GM12878 (cell line): ENCODE results near the gene SGCD. TPM values are rescaled to one million over a fixed set of nuclear protein-coding genes. Genes with fewer than 3 reads are reported as not detected.

Source experiments
- ATAC-seq: fragments of 200-7000 bp; cut with Tn5 transposase; 3 replicates; pipeline ENCODE4 v1.9.1; 2020; ENCODE audit warnings: mild to moderate bottlenecking, moderate library complexity
- BruUV-seq: library from RNA; stranded (reverse); fragments of 400-500 nt; replicated peaks from 2 replicates; lab custom pipeline; 2021; lab: Mats Ljungman, UMichigan
- CTCF ChIA-PET: fragments of 300-600 bp; sonication (Branson Sonifier 250); formaldehyde crosslinking; extraction: SDS; loops from one replicate; lab custom pipeline; 2021; ENCODE audit warnings: inconsistent platforms; lab: Yijun Ruan, JAX
- POLR2A ChIA-PET: fragments of 350-600 bp; formaldehyde crosslinking; extraction: SDS; loops from one replicate; lab custom pipeline; 2021; ENCODE audit warnings: inconsistent platforms; lab: Charles Lee
- RAD21 ChIA-PET: fragments of 300-600 bp; sonication (Branson Sonifier 250); formaldehyde crosslinking; loops from one replicate; lab custom pipeline; 2023; ENCODE audit warnings: antibody characterized with exemption; ENCODE audit not compliant: unreplicated experiment; lab: Charles Lee
- SMC1A ChIA-PET: fragments of 300-600 bp; sonication (Branson Sonifier 250); formaldehyde crosslinking; loops from one replicate; lab custom pipeline; 2023; ENCODE audit not compliant: unreplicated experiment, uncharacterized antibody; lab: Charles Lee
- DNase-seq: peaks from one replicate; pipeline ENCODE4 v3.0.0-alpha.2; 2011; ENCODE audit warnings: low read depth, low spot score
- FAIRE-seq: peaks from 3 replicates; lab custom pipeline; 2011; peaks lifted over from hg19 to GRCh38; lab: Jason Lieb, UNC
- H2AFZ ChIP-seq: 2 replicates; pipeline ENCODE4 v1.6.0; 2011; ENCODE audit warnings: low read depth, low read length, control low read depth; ENCODE audit not compliant: control insufficient read depth
- H3K27ac ChIP-seq: 2 replicates; pipeline ENCODE4 v1.5.1; 2011; ENCODE audit warnings: control low read depth; ENCODE audit not compliant: control insufficient read depth, insufficient read depth
- H3K27me3 ChIP-seq, 2 experiments: replicated peaks in 1 of 2; 2 replicates each; pipeline versions ENCODE4 v1.6.0 to v1.6.1; 2011; ENCODE audit warnings: low read length in 1 of 2; ENCODE audit not compliant: control insufficient read depth in 2 of 2, insufficient read depth in 2 of 2
- H3K36me3 ChIP-seq, 2 experiments: 2 replicates each; pipeline ENCODE4 v1.5.1; 2011; ENCODE audit warnings: low read length in 1 of 2; ENCODE audit not compliant: control insufficient read depth in 2 of 2, insufficient read depth in 2 of 2
- H3K4me1 ChIP-seq: 2 replicates; pipeline ENCODE4 v1.6.1; 2011; ENCODE audit warnings: mild to moderate bottlenecking, low read length, moderate library complexity, mixed read lengths; ENCODE audit not compliant: control insufficient read depth, insufficient read depth
- H3K4me2 ChIP-seq: 2 replicates; pipeline ENCODE4 v1.6.0; 2011; ENCODE audit warnings: control low read depth; ENCODE audit not compliant: control insufficient read depth, insufficient read depth
- H3K4me3 ChIP-seq: fragments of 200-600 bp; sonication (generic); 2 replicates; pipeline ENCODE4 v1.5.1; 2016
- H3K79me2 ChIP-seq: 2 replicates; pipeline ENCODE4 v1.6.0; 2011; ENCODE audit warnings: low read length; ENCODE audit not compliant: control insufficient read depth, insufficient read depth
- H3K9ac ChIP-seq: 2 replicates; pipeline ENCODE4 v1.8.0; 2011; ENCODE audit warnings: low read length, control low read depth, mixed read lengths; ENCODE audit not compliant: control insufficient read depth, insufficient read depth
- H3K9me3 ChIP-seq: replicated peaks from 3 replicates; pipeline ENCODE4 v1.5.1; 2011; ENCODE audit warnings: mild to moderate bottlenecking, low read length; ENCODE audit not compliant: control insufficient read depth, insufficient read depth
- H4K20me1 ChIP-seq: 2 replicates; pipeline ENCODE4 v1.6.0; 2011; ENCODE audit not compliant: control insufficient read depth, insufficient read depth
- CREB1 ChIP-seq: IDR thresholded peaks from 2 replicates; pipeline ENCODE4 v1.6.1; 2012; ENCODE audit warnings: low read depth, mild to moderate bottlenecking, inconsistent platforms
- CREM ChIP-seq: IDR thresholded peaks from 2 replicates; pipeline ENCODE4 v1.6.1; 2014; ENCODE audit warnings: antibody characterized with exemption, low read depth
- DPF2 ChIP-seq: fragments of 450-650 bp; IDR thresholded peaks from 2 replicates; pipeline ENCODE4 v1.6.1; 2017; ENCODE audit warnings: mild to moderate bottlenecking
- ELK1 ChIP-seq: IDR thresholded peaks from 2 replicates; pipeline ENCODE4 v1.6.1; 2012; ENCODE audit warnings: low read depth, low read length, improper control_type of control experiment
- NFYA ChIP-seq: IDR thresholded peaks from 2 replicates; pipeline ENCODE4 v1.6.1; 2011; ENCODE audit warnings: low read depth, mild to moderate bottlenecking, low read length, improper control_type of control experiment, borderline replicate concordance
- PBX3 ChIP-seq: IDR thresholded peaks from 2 replicates; pipeline ENCODE4 v1.6.1; 2011; ENCODE audit warnings: mild to moderate bottlenecking, low read depth, low read length, moderate library complexity; ENCODE audit not compliant: insufficient replicate concordance
- RCOR1 ChIP-seq: conservative IDR thresholded peaks from 2 replicates; pipeline ENCODE4 v1.6.1; 2012; ENCODE audit warnings: low read depth, low read length, improper control_type of control experiment
- TAF1 ChIP-seq: IDR thresholded peaks from 2 replicates; pipeline ENCODE4 v1.6.1; 2011; ENCODE audit warnings: mild to moderate bottlenecking, low read depth, low read length, borderline replicate concordance
- ZNF217 ChIP-seq: fragments of 450-650 bp; IDR thresholded peaks from 2 replicates; pipeline ENCODE4 v1.6.1; 2017; ENCODE audit warnings: antibody characterized with exemption, mild to moderate bottlenecking
- ZNF384 ChIP-seq: IDR thresholded peaks from 2 replicates; pipeline ENCODE4 v1.6.1; 2012; ENCODE audit warnings: low read depth, mild to moderate bottlenecking, low read length, improper control_type of control experiment, borderline replicate concordance
- ZSCAN29 ChIP-seq: fragments of 450-650 bp; IDR thresholded peaks from 2 replicates; pipeline ENCODE4 v1.6.1; 2017; ENCODE audit warnings: mild to moderate bottlenecking, moderate library complexity
- WGBS: methylation state at CpG from one replicate; pipeline ENCODE4 v1.1.6; 2016; ENCODE audit warnings: low lambda C conversion rate; ENCODE audit not compliant: insufficient replicate concordance, insufficient coverage; ENCODE audit errors: missing lambda C conversion rate; 5-methylcytosine and 5-hydroxymethylcytosine counted together
- in situ Hi-C: fragments of 300-500 bp; cut with MboI; formaldehyde crosslinking; loops from 9 replicates; pipeline ENCODE4 v1.14.3; 2018; ENCODE audit warnings: mixed read lengths
- intact Hi-C: fragments of 100-400 bp; cut with micrococcal nuclease; formaldehyde crosslinking; loops from one replicate; pipeline ENCODE4 v1.14.2; 2022; ENCODE audit not compliant: unreplicated experiment
- polyA plus RNA-seq, 11 experiments: library from polyadenylated mRNA; depleted of rRNA in 4 of 11; unstranded in 6 of 11; stranded (reverse) in 5 of 11; fragments of >200 nt; fragmentation: Nextera tagmentation in 4 of 11; fragmentation: Illumina TruSeq in 1 of 11; extraction: Ambion mirVana in 4 of 11; extraction: Trizol in 1 of 11; gene quantifications; 1 replicate in 1 of 11; 2 replicates in 10 of 11; pipeline versions ENCODE4 v1.2.1 to v1.2.3, GENCODE V29; 2011 to 2016; ENCODE audit warnings: inconsistent platforms in 2 of 11, missing spikeins in 2 of 11, low read depth in 1 of 11
- total RNA-seq, 4 experiments: library from RNA; depleted of rRNA in 3 of 4; stranded (reverse); fragments of >200 nt in 3 of 4; fragmentation: Illumina TruSeq in 1 of 4; extraction: Trizol in 1 of 4; gene quantifications; 2 replicates each; pipeline versions ENCODE4 v1.2.1 to v1.2.3, GENCODE V29; 2013 to 2021

Gene SGCD
- total and polyA plus RNA-seq, 10 of the 15 experiments (the other 5 are each of a cell fraction or from before 2014, with no cell fraction given), result 0.06 TPM; not detected in 9

DNA sequence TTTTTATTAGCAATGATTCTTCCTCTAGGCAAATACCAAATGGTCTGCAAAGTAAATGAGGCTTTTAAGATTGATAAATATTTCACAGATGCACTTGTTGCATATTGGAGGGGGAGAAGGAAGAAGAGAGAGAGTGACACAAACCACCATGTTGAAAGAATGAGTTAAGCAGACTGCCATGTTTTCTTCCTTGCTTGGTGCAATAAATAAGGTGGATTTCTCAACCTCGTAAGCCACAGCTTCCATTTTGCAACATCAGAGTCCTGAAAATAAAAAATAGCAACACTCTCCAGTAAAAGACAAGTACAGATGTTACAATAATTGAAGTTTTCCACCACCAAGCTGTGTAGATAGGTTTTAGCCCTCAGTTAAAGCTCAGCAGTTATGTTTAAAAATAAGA is 202.9 kb downstream of the SGCD start:
- Histone ChIP-seq H3K9me3 (no peaks in the 10 kb centered on the region), H2AFZ (no peak overlapping the region), H3K4me1 (no peaks in the 10 kb centered on the region), H3K4me2 (no peak overlapping the region), H4K20me1 (no peaks in the 10 kb centered on the region), H3K79me2 (no peaks in the 10 kb centered on the region), H3K9ac (no peak overlapping the region), H3K27ac (no peak overlapping the region), H3K27me3 (no peaks in the 10 kb centered on the region), H3K36me3 (no peaks in the 10 kb centered on the region), H3K4me3 (no peak overlapping the region)
- intact Hi-C loops, result no loop called here
- POLR2A ChIA-PET, result no interaction called here
- FAIRE-seq (no peak), ATAC-seq (no peak), DNase-seq (no peak)
- in situ Hi-C loops, result no loop called here
- TF ChIP-seq DPF2 (no peak), TAF1 (no peak), NFYA (no peak), ZSCAN29 (no peak), CREB1 (no peak), RCOR1 (no peak), ELK1 (no peak), CREM (no peak), ZNF384 (no peak), PBX3 (no peak), ZNF217 (no peak)
- RAD21 ChIA-PET, result no interaction called here
- WGBS, result 0% methylated on average over 1 of the region's 1 CpG
- CTCF ChIA-PET, result no interaction called here
- BruUV-seq, result no TSS peak
- SMC1A ChIA-PET, result interaction anchor here (0.7 to 1.1 kb wide), 2 partner anchors 18 to 864 kb away, joined by 3 to 4 read pairs; no protein-coding TSS in a partner anchor
